Brain microvascular endothelial cell (primary cell): ENCODE measurements around the gene BCL2L2.

Experiments
- DNase-seq: peaks from one replicate; pipeline ENCODE4 v3.0.0-alpha.2; 2020
- H3K27ac ChIP-seq: fragments of 250-450 bp; sonication (Bioruptor Pico); 2 replicates; pipeline ENCODE4 v1.5.1; 2020; ENCODE audit warnings: mild to moderate bottlenecking, moderate library complexity
- H3K27me3 ChIP-seq: fragments of 250-450 bp; sonication (Bioruptor Pico); replicated peaks from 2 replicates; pipeline ENCODE4 v1.5.1; 2020; ENCODE audit warnings: mild to moderate bottlenecking
- H3K36me3 ChIP-seq: fragments of 250-450 bp; sonication (Bioruptor Pico); replicated peaks from 2 replicates; pipeline ENCODE4 v1.5.1; 2020; ENCODE audit warnings: mild to moderate bottlenecking
- H3K4me3 ChIP-seq: 2 replicates; pipeline ENCODE4 v1.5.1; 2011; ENCODE audit warnings: low read depth, mild to moderate bottlenecking, control low read depth, low read length, moderate library complexity
- in situ Hi-C: cut with HindIII; loops from 2 replicates; pipeline ENCODE4 v1.10.0; 2017; ENCODE audit warnings: low sequenced_read_pairs, low pct_ligation_motif_present
- TF ChIP-seq, protein P1 (sequence below): IDR thresholded peaks from 2 replicates; pipeline ENCODE4 v1.5.1; 2011; ENCODE audit warnings: low read depth, mild to moderate bottlenecking, moderate library complexity, low read length, control low read depth, inconsistent platforms; ENCODE audit errors: missing control alignments

The BCL2L2 gene

GRCh38 chr14:23358042-23358441 is 51.4 kb downstream of the BCL2L2 start:
- Histone ChIP-seq H3K27me3 (no peaks in the 10 kb centered on the region), H3K27ac (no peak overlapping the region), H3K4me3 (no peak overlapping the region), H3K36me3 (no peaks in the 10 kb centered on the region)
- in situ Hi-C loops: no loop called here
- DNase-seq: no peak
- TF ChIP-seq, protein P1, sequence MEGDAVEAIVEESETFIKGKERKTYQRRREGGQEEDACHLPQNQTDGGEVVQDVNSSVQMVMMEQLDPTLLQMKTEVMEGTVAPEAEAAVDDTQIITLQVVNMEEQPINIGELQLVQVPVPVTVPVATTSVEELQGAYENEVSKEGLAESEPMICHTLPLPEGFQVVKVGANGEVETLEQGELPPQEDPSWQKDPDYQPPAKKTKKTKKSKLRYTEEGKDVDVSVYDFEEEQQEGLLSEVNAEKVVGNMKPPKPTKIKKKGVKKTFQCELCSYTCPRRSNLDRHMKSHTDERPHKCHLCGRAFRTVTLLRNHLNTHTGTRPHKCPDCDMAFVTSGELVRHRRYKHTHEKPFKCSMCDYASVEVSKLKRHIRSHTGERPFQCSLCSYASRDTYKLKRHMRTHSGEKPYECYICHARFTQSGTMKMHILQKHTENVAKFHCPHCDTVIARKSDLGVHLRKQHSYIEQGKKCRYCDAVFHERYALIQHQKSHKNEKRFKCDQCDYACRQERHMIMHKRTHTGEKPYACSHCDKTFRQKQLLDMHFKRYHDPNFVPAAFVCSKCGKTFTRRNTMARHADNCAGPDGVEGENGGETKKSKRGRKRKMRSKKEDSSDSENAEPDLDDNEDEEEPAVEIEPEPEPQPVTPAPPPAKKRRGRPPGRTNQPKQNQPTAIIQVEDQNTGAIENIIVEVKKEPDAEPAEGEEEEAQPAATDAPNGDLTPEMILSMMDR: no peak

DNA sequence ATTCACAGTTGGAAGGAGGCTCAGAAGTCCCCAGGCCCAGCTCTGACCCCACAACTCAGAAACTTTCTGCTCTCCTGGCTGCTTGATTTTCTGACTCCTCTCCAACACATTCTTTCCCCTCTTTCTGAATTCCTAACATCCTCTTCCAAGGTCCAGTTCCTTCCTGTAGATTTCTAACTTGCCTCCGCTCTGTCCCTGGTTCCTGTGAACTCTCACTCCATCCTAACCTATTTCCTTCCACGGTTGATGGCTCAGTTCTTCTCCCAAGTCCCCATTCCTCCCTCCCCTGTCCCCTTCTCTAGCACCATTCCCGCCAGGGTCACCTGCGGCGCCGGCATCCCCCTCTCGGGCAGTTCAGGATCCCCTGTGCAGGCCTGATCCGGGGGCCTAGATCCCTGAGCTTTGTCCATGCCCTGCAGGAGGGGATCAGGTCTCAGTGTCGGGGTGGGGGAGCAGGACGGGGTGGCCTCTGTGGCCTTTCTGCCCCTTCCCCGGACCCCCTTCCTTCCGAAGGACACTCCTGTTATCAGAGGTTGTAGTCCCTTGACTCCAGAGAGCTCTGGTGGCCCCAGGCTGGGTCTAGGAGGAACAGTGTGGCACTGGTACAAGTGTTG is 52.0 kb downstream of the BCL2L2 start:
- Histone ChIP-seq H3K4me3 (no peak overlapping the region), H3K36me3 (no peaks in the 10 kb centered on the region), H3K27ac (no peak overlapping the region), H3K27me3 (no peaks in the 10 kb centered on the region)
- no peak for DNase-seq
- TF ChIP-seq, protein P1: no peak
- in situ Hi-C loops: no loop called here

GRCh38 chr14:23359167-23359626 is 52.6 kb downstream of the BCL2L2 start:
- no peak overlapping the region for H3K27ac ChIP-seq
- H3K4me3 ChIP-seq: no peak overlapping the region
- TF ChIP-seq, protein P1: no peak
- H3K27me3 ChIP-seq: no peaks in the 10 kb centered on the region
- H3K36me3 ChIP-seq: no peaks in the 10 kb centered on the region
- DNase-seq: no peak
- in situ Hi-C loops: no loop called here

GRCh38 chr14:23359722-23360447 is 53.3 kb downstream of the BCL2L2 start:
- TF ChIP-seq, protein P1: no peak
- H3K4me3 ChIP-seq: no peak overlapping the region
- in situ Hi-C loops: no loop called here

DNA sequence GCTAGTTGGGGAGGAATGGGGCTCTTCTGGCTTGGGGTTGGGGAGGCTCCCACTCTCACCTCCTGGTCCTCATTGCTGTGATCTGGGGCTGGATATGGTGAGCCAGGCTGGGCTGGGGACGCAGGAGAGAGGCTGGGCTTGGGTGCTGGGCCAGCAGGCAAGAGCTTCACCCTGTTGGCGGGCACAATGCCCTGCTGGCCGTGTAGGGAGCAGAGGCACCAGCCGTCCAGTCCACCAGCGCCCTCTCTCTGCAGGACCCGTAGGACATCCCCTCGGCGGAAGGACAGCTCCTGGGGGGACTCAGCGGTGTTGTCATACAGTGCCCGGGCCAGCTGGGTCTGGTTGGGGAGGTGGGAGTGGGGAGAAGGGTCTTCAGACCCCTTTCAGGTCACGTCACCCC is 53.9 kb downstream of the BCL2L2 start:
- in situ Hi-C loops: no loop called here
- Histone ChIP-seq H3K36me3 (no peaks in the 10 kb centered on the region), H3K27ac (no peak overlapping the region), H3K4me3 (no peak overlapping the region), H3K27me3 (peaks cover 2% of the 10 kb centered on the region)
- no peak for DNase-seq
- TF ChIP-seq, protein P1: peak; percentile 40

More at GRCh38 chr14:23359722-23360447, 53.3 kb downstream of the BCL2L2 start:
- Histone ChIP-seq H3K36me3 (no peaks in the 10 kb centered on the region), H3K27ac (no peak overlapping the region), H3K27me3 (no peaks in the 10 kb centered on the region)
- no peak for DNase-seq
